ENCODE results near the gene SMIM21. TPM values are rescaled to one million over a fixed set of nuclear protein-coding genes. Genes with fewer than 3 reads are reported as not detected.

Gene SMIM21
- total RNA-seq, result not detected
- polyA plus RNA-seq (ENCODE audit: insufficient read depth in 1 of 8, insufficient read length in 8 of 8, low replicate concordance in 1 of 8), result not detected
- long read RNA-seq, donor 1, result 0 reads
- long read RNA-seq, donor 2, result 0 reads
- long read RNA-seq, donor 3, result 0 reads
- long read RNA-seq, donor 4, result 0 reads
- long read RNA-seq, donor 5, result 0 reads
- long read RNA-seq, donor 6, result 0 reads
- long read RNA-seq, donor 7, result 0 reads
- long read RNA-seq, donor 8, result 0 reads
- long read RNA-seq, donor 9, result 0 reads
- long read RNA-seq, donor 10, result 0 reads
- long read RNA-seq, donor 11, result 0 reads

DNA sequence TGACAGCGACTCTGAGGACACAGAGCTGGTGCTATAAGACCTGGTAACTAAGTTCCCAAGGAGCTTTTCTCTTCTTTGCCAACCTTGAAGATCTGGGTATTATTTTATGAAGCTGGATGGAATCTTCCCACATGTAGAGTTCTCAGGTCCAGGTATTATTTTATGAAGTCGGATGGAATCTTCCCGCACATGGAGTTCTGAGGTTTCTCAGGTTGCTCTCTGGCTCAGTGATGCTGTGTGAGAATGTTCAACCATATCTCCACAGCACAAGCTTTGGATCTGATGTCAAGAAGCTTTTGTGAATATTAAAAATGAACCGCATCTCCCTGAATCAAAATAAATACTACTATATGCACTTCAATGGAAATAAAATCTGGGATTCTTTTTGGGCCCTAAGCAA is at the start of gene SMIM21:
Gene SMIM21, minus strand, starts transcription at position 101 of the 400 bp plus-strand sequence. CDS start 140 bp downstream, outside the sequence.
- no peaks in the 10 kb centered on the region for H3K4me1 ChIP-seq (ENCODE audit: control insufficient read depth, insufficient read depth, low read length)
- WGBS (ENCODE audit: insufficient coverage), result 100% methylated on average over 1 of the region's 4 CpGs
- DNase-seq, result no peak
- no peak within 1 kb of the TSS for H3K27ac ChIP-seq (ENCODE audit: low read length)
- H3K4me3 ChIP-seq (ENCODE audit: low read length), result no peak within 1 kb of the TSS
- H3K27me3 ChIP-seq (ENCODE audit: control insufficient read depth, insufficient read depth, low read length), result no peaks in the 10 kb centered on the region
- H3K36me3 ChIP-seq (ENCODE audit: control insufficient read depth, insufficient read depth, low read length), result no peaks in the 10 kb centered on the region
- no peaks in the 10 kb centered on the region for H3K9me3 ChIP-seq (replicated peaks; ENCODE audit: control insufficient read depth, low read depth, low read length)

DNA sequence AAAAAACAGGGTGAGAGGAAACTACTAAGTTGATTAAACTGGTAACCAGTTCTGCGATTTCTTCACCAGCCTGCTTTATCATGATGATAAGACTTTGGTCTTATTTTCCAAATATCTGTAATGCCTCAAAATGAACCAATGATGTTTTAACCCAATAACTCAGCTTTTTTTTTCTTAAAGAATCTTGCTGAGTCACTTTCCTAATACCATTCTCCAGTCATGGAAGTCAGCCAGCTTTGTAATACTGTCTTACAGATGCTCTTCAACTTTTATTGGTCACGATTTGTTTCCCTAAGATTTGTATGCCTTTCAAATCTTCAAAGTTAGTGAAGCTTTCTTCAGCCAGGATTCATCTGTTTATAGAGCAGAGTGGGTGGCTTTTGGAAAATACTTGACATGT is 47.7 kb upstream of the SMIM21 start:
- peak; percentile 65 for DNase-seq
- Histone ChIP-seq H3K27me3 (ENCODE audit: control insufficient read depth, insufficient read depth, low read length) (no peaks in the 10 kb centered on the region), H3K4me1 (ENCODE audit: control insufficient read depth, insufficient read depth, low read length) (peaks cover 10% of the 10 kb centered on the region), H3K36me3 (ENCODE audit: control insufficient read depth, insufficient read depth, low read length) (no peaks in the 10 kb centered on the region), H3K9me3 (replicated peaks; ENCODE audit: control insufficient read depth, low read depth, low read length) (no peaks in the 10 kb centered on the region), H3K4me3 (ENCODE audit: low read length) (no peak overlapping the region), H3K27ac (ENCODE audit: low read length) (no peak overlapping the region)
- WGBS (ENCODE audit: insufficient coverage), result no CpG with 5 or more reads among the region's 2 CpGs

DNA sequence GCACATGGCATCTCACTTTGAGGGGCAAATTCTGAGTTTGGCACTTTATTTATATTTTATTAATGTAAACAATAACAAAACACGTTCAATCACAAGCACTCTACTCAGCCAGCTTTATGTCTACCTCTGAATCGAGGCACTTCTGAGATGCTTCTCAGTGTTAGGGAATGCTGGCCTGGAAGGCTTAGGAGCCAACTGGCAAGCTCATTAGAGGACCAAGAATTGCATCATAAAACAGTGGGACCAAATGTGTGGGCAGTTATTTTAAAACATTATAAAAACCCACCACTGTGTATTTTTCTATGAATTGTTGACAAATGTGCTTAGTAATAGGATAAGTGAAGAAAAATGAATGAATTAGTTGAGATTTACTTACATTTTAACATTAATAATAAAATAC is 46.8 kb upstream of the SMIM21 start:
- H3K4me1 ChIP-seq (ENCODE audit: control insufficient read depth, insufficient read depth, low read length), result peaks cover 10% of the 10 kb centered on the region
- no peaks in the 10 kb centered on the region for H3K36me3 ChIP-seq (ENCODE audit: control insufficient read depth, insufficient read depth, low read length)
- no CpG with 5 or more reads among the region's 2 CpGs for WGBS (ENCODE audit: insufficient coverage)
- H3K4me3 ChIP-seq (ENCODE audit: low read length), result no peak overlapping the region
- H3K27me3 ChIP-seq (ENCODE audit: control insufficient read depth, insufficient read depth, low read length), result no peaks in the 10 kb centered on the region
- DNase-seq, result no peak
- no peaks in the 10 kb centered on the region for H3K9me3 ChIP-seq (replicated peaks; ENCODE audit: control insufficient read depth, low read depth, low read length)
- H3K27ac ChIP-seq (ENCODE audit: low read length), result no peak overlapping the region

DNA sequence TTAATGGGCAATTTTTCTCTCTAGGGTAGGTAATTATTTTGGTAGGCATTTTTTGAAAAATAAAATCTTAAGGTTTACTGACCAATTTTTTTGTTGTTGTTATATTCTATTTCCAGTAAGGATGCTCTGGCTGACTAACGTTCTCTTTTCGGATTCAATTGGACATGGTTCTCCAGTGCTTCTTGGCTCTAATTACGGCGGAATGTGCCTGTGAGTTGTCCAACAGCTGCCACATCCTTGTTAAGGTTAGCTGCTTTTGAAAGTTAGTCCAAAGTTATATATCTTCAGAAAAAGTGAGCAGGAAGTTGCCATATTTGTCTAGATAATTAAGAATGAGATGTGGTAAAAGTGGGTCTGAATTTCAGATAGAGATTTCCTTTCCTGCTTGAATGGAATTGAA is 45.8 kb upstream of the SMIM21 start:
- DNase-seq, result peak; percentile 62
- WGBS (ENCODE audit: insufficient coverage), result 72% methylated on average over 2 of the region's 4 CpGs
- H3K27me3 ChIP-seq (ENCODE audit: control insufficient read depth, insufficient read depth, low read length), result no peaks in the 10 kb centered on the region

DNA sequence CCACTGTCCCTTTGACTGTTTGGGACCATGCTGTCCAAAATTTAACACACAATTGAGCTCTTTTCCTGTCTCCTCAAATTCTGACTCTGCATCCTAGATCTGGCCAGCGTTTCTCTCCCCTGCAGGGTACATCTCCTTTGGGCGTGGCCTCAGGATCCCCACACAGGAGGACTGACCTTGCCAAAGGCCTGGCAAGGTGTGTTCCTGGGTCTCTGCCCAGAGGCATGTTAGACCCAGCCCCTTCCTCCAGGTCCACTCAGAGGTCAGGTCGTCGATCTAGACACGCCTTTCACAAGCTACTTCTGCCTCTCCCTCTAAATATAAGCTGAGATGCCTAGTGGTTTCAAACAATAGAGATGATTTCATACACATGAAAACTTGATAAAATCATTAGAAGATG is 45.4 kb upstream of the SMIM21 start:
- no peaks in the 10 kb centered on the region for H3K27me3 ChIP-seq (ENCODE audit: control insufficient read depth, insufficient read depth, low read length)
- no peak overlapping the region for H3K27ac ChIP-seq (ENCODE audit: low read length)
- H3K4me1 ChIP-seq (ENCODE audit: control insufficient read depth, insufficient read depth, low read length), result peaks cover 10% of the 10 kb centered on the region
- 55% methylated on average over 1 of the region's 5 CpGs for WGBS (ENCODE audit: insufficient coverage)
- no peaks in the 10 kb centered on the region for H3K36me3 ChIP-seq (ENCODE audit: control insufficient read depth, insufficient read depth, low read length)
- no peak for DNase-seq
- H3K9me3 ChIP-seq (replicated peaks; ENCODE audit: control insufficient read depth, low read depth, low read length), result no peaks in the 10 kb centered on the region
- H3K4me3 ChIP-seq (ENCODE audit: low read length), result no peak overlapping the region

More for the DNA sequence above, 45.8 kb upstream of the SMIM21 start:
- H3K36me3 ChIP-seq (ENCODE audit: control insufficient read depth, insufficient read depth, low read length), result no peaks in the 10 kb centered on the region
- H3K4me1 ChIP-seq (ENCODE audit: control insufficient read depth, insufficient read depth, low read length), result peaks cover 10% of the 10 kb centered on the region
- no peaks in the 10 kb centered on the region for H3K9me3 ChIP-seq (replicated peaks; ENCODE audit: control insufficient read depth, low read depth, low read length)
- H3K27ac ChIP-seq (ENCODE audit: low read length), result no peak overlapping the region
- H3K4me3 ChIP-seq (ENCODE audit: low read length), result no peak overlapping the region

DNA sequence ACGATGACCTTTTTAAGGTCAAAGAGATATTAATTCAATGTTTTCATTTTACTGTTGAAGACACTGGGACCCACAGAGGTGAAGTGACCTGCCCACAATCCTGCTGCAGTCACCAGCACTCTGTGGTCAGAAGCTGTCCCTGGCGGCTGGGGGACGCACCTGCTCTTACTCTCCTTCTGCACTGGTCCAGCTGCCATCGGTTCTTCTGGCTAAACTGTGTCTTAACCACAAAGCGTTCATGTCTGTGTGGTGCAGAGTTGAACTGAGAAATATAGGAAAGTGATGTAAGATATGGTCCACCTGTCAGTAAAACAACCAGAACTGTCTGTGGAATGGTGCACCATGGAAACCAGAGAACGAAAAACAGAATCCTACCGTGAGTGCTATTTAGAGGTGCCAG is 44.9 kb upstream of the SMIM21 start:
- H3K9me3 ChIP-seq (replicated peaks; ENCODE audit: control insufficient read depth, low read depth, low read length), result no peaks in the 10 kb centered on the region
- H3K27me3 ChIP-seq (ENCODE audit: control insufficient read depth, insufficient read depth, low read length), result no peaks in the 10 kb centered on the region
- WGBS (ENCODE audit: insufficient coverage), result 88% methylated on average over 4 of the region's 7 CpGs
- no peak overlapping the region for H3K27ac ChIP-seq (ENCODE audit: low read length)
- H3K4me1 ChIP-seq (ENCODE audit: control insufficient read depth, insufficient read depth, low read length), result peaks cover 12% of the 10 kb centered on the region
- H3K36me3 ChIP-seq (ENCODE audit: control insufficient read depth, insufficient read depth, low read length), result no peaks in the 10 kb centered on the region
- peak; percentile 19 for DNase-seq
- H3K4me3 ChIP-seq (ENCODE audit: low read length), result no peak overlapping the region

DNA sequence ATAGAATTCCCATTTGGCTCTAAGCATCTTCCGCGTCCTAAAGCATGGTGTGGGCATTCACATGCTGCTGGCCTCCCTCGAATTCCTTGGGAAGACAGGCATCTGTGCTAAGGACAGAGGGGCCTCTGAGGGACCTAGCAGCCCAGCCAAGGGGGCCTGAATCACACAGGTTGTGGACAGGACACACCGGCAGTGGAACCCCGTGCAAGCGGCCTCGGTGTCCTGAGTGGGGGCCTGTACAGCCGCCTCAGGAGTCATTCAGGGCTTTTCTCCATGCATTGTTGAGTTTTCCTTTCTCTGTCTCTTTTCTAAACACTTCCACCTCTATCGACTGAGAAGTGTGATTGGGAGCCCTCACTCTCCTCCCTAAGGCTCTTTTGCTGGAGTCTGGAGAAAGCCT is 44.3 kb upstream of the SMIM21 start:
- no peak overlapping the region for H3K27ac ChIP-seq (ENCODE audit: low read length)
- H3K9me3 ChIP-seq (replicated peaks; ENCODE audit: control insufficient read depth, low read depth, low read length), result no peaks in the 10 kb centered on the region
- no peak for DNase-seq
- peaks cover 13% of the 10 kb centered on the region for H3K4me1 ChIP-seq (ENCODE audit: control insufficient read depth, insufficient read depth, low read length)
- no peaks in the 10 kb centered on the region for H3K36me3 ChIP-seq (ENCODE audit: control insufficient read depth, insufficient read depth, low read length)
- H3K27me3 ChIP-seq (ENCODE audit: control insufficient read depth, insufficient read depth, low read length), result no peaks in the 10 kb centered on the region
- 87% methylated on average over 8 of the region's 9 CpGs for WGBS (ENCODE audit: insufficient coverage)
- H3K4me3 ChIP-seq (ENCODE audit: low read length), result no peak overlapping the region

DNA sequence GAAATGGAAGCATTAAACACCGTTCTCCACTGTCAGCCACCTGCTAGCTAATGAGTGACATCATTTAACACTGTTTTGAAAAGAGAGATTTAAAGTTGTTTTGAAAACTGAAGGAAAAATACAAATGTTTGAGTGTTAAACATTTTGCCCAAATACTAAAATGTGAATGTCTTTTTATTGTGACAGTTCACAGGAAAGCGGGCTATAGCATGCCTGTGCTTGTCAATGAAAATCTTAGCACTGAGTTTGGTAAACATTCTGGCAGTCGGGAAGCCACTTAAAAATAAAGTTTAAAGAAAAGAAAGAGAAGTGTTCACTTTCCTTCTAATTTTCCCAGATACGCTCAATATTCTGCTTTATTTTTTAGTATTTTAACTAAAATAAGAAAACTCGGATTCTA is 40.3 kb upstream of the SMIM21 start:
- Histone ChIP-seq H3K27ac (ENCODE audit: low read length) (no peak overlapping the region), H3K4me3 (ENCODE audit: low read length) (no peak overlapping the region), H3K4me1 (ENCODE audit: control insufficient read depth, insufficient read depth, low read length) (peaks cover 11% of the 10 kb centered on the region), H3K9me3 (replicated peaks; ENCODE audit: control insufficient read depth, low read depth, low read length) (no peaks in the 10 kb centered on the region), H3K27me3 (ENCODE audit: control insufficient read depth, insufficient read depth, low read length) (no peaks in the 10 kb centered on the region), H3K36me3 (ENCODE audit: control insufficient read depth, insufficient read depth, low read length) (no peaks in the 10 kb centered on the region)
- no CpG with 5 or more reads among the region's 5 CpGs for WGBS (ENCODE audit: insufficient coverage)
- no peak for DNase-seq

DNA sequence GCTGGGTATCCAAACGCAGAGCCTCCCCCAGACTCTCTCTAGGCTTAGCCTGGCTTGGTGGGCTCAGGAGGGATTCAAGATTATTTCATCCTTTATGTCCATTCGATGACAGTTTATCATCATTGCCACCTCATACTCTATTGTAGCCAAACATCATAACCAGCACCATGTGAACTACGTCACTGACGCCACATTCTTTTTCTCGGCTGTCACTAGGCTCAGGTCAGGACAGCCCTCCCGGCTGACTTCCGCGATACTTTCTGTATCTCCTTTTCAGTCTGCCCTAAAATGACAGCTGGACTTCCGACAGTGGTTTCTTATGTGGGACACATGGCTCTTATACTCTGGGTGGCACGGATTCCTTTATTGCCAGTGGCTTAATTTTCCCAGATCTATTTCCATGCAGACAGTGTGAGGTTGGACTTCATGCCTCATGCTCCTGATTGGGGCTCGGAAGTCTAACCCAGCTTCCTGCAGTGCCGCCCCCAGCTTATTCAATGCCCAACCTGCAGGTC is 39.8 kb upstream of the SMIM21 start:
- no peaks in the 10 kb centered on the region for H3K9me3 ChIP-seq (replicated peaks; ENCODE audit: control insufficient read depth, low read depth, low read length)
- no peak overlapping the region for H3K4me3 ChIP-seq (ENCODE audit: low read length)
- no peaks in the 10 kb centered on the region for H3K36me3 ChIP-seq (ENCODE audit: control insufficient read depth, insufficient read depth, low read length)
- H3K27ac ChIP-seq (ENCODE audit: low read length), result no peak overlapping the region
- peaks cover 8% of the 10 kb centered on the region for H3K4me1 ChIP-seq (ENCODE audit: control insufficient read depth, insufficient read depth, low read length)
- WGBS (ENCODE audit: insufficient coverage), result 73% methylated on average over 9 of the region's 12 CpGs
- no peak for DNase-seq
- H3K27me3 ChIP-seq (ENCODE audit: control insufficient read depth, insufficient read depth, low read length), result no peaks in the 10 kb centered on the region

DNA sequence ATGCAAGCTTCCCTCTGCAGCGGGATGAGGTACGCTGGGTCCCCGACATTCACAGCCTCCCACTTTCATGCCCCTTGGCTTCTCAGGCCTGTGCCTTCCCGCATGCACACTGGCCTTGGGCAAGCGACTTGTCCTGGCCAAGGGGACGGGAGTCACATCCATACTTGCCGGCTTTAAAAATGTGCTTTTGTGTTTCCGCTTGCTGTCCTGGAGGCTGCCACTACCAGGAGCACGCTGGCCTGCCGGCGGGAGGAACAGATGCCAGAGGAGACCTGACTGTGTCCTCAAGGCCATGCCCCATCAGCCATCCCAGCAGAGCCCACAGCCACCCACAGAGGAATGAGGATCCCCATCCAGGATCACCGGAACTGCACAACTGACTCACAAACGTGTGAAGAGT is 36.9 kb upstream of the SMIM21 start:
- Histone ChIP-seq H3K27me3 (ENCODE audit: control insufficient read depth, insufficient read depth, low read length) (no peaks in the 10 kb centered on the region), H3K4me1 (ENCODE audit: control insufficient read depth, insufficient read depth, low read length) (peaks cover 3% of the 10 kb centered on the region), H3K9me3 (replicated peaks; ENCODE audit: control insufficient read depth, low read depth, low read length) (no peaks in the 10 kb centered on the region), H3K36me3 (ENCODE audit: control insufficient read depth, insufficient read depth, low read length) (no peaks in the 10 kb centered on the region), H3K4me3 (ENCODE audit: low read length) (no peak overlapping the region), H3K27ac (ENCODE audit: low read length) (no peak overlapping the region)
- 95% methylated on average over 12 of the region's 13 CpGs for WGBS (ENCODE audit: insufficient coverage)
- no peak for DNase-seq

All from muscle of leg (tissue), 16 donors.